Activated CD8-positive, alpha-beta T cell treated with anti-CD3 and anti-CD28 coated beads for 36 hours (primary cell): Measurements from ENCODE around the gene PRMT9. TPM values are rescaled to one million over a fixed set of nuclear protein-coding genes. Genes with fewer than 3 reads are reported as not detected.

Source experiments
- ATAC-seq: fragments of 200-7000 bp; cut with Tn5 transposase; one replicate; pipeline ENCODE4 v1.10.0; 2021; ENCODE audit warnings: mild to moderate bottlenecking, moderate library complexity
- CTCF ChIA-PET: fragments of 350-600 bp; sonication (Branson Sonifier 250); formaldehyde crosslinking; loops from one replicate; lab custom pipeline; 2021; ENCODE audit warnings: antibody characterized with exemption; lab: Charles Lee
- POLR2A ChIA-PET: fragments of 350-600 bp; sonication (Branson Sonifier 250); formaldehyde crosslinking; loops from one replicate; lab custom pipeline; 2021; ENCODE audit warnings: antibody characterized with exemption; lab: Charles Lee
- DNase-seq: peaks from one replicate; pipeline ENCODE4 v3.0.0-alpha.2; 2020
- H3K27ac Mint-ChIP-seq: one replicate; pipeline ENCODE4 v1.8.0; 2021; ENCODE audit warnings: mild to moderate bottlenecking, mixed read lengths
- H3K27me3 Mint-ChIP-seq: one replicate; pipeline ENCODE4 v1.8.0; 2021; ENCODE audit warnings: mixed read lengths
- H3K36me3 Mint-ChIP-seq: one replicate; pipeline ENCODE4 v1.8.0; 2021; ENCODE audit warnings: low read depth, mixed read lengths
- H3K4me1 Mint-ChIP-seq: one replicate; pipeline ENCODE4 v1.8.0; 2021; ENCODE audit warnings: low read depth, mixed read lengths
- H3K4me3 Mint-ChIP-seq: one replicate; pipeline ENCODE4 v1.8.0; 2021; ENCODE audit warnings: mild to moderate bottlenecking, moderate library complexity, mixed read lengths
- H3K9me3 Mint-ChIP-seq: one replicate; pipeline ENCODE4 v1.8.0; 2021; ENCODE audit warnings: mixed read lengths
- CTCF ChIP-seq: fragments of 200-600 bp; IDR thresholded peaks from one replicate; pipeline ENCODE4 v1.8.0; 2022; ENCODE audit warnings: antibody characterized with exemption, mild to moderate bottlenecking
- intact Hi-C: fragments of 100-400 bp; cut with micrococcal nuclease; formaldehyde crosslinking; loops from one replicate; pipeline ENCODE4 v1.10.0; 2022
- total RNA-seq, 2 experiments: library from RNA; stranded (reverse); gene quantifications; one replicate each; pipeline ENCODE4 v1.2.3, GENCODE V29; 2021

Gene PRMT9
- total RNA-seq, 2 experiments from 2014 or later: 7.4 to 8.8 TPM

- peaks cover 2% of the 10 kb centered on the region for H3K4me1 Mint-ChIP-seq
- no peaks in the 10 kb centered on the region for H3K9me3 Mint-ChIP-seq
- ChIA-PET POLR2A (no interaction called here), CTCF (interaction anchor here (0.6 to 4.1 kb wide), 6 partner anchors 9 to 80 kb away, joined by 4 to 34 read pairs (median 8); no protein-coding TSS in a partner anchor)
- H3K27me3 Mint-ChIP-seq: no peaks in the 10 kb centered on the region
- no peak overlapping the region for H3K27ac Mint-ChIP-seq
- no peak for ATAC-seq
- no peak for TF ChIP-seq CTCF
- no peak for DNase-seq
- no peaks in the 10 kb centered on the region for H3K36me3 Mint-ChIP-seq
- intact Hi-C loops: loop anchor here (2.0 to 10.0 kb wide), 3 partner anchors 72 to 430 kb away; no protein-coding TSS in a partner anchor
- H3K4me3 Mint-ChIP-seq: no peak overlapping the region
Observed at GRCh38 chr4:147591106-147591505, 92.9 kb downstream of the PRMT9 start.

- Mint-ChIP-seq H3K27me3 (no peaks in the 10 kb centered on the region), H3K4me3 (no peak overlapping the region), H3K9me3 (no peaks in the 10 kb centered on the region), H3K4me1 (peaks cover 2% of the 10 kb centered on the region), H3K36me3 (no peaks in the 10 kb centered on the region), H3K27ac (no peak overlapping the region)
- intact Hi-C loops: loop anchor here (2.0 to 10.0 kb wide), 3 partner anchors 72 to 430 kb away; no protein-coding TSS in a partner anchor
- DNase-seq: peak; percentile 75
- CTCF ChIA-PET: interaction anchor here (0.6 to 4.1 kb wide), 26 partner anchors 9 to 430 kb away, joined by 3 to 34 read pairs (median 4); partner anchors contain the start of gene TMEM184C
- ATAC-seq: no peak
- POLR2A ChIA-PET: interaction anchor here (0.8 to 1.0 kb wide), 2 partner anchors 15 to 24 kb away, joined by 3 read pairs; no protein-coding TSS in a partner anchor
- TF ChIP-seq CTCF: peak; percentile 87
Observed at GRCh38 chr4:147590249-147590920, 93.6 kb downstream of the PRMT9 start.

GRCh38 chr4:147589586-147589985 is 94.4 kb downstream of the PRMT9 start:
- intact Hi-C loops: no loop called here
- Mint-ChIP-seq H3K4me3 (no peak overlapping the region), H3K9me3 (peaks cover 1% of the 10 kb centered on the region), H3K36me3 (no peaks in the 10 kb centered on the region), H3K27ac (no peak overlapping the region), H3K4me1 (peaks cover 2% of the 10 kb centered on the region), H3K27me3 (no peaks in the 10 kb centered on the region)
- DNase-seq: no peak
- no peak for TF ChIP-seq CTCF
- POLR2A ChIA-PET: interaction anchor here (0.8 to 1.0 kb wide), 2 partner anchors 14 to 25 kb away, joined by 3 read pairs; no protein-coding TSS in a partner anchor
- ATAC-seq: no peak
- CTCF ChIA-PET: interaction anchor here (0.7 to 4.1 kb wide), 28 partner anchors 8 to 1257 kb away, joined by 3 to 34 read pairs (median 4); partner anchors contain the start of gene TMEM184C

Other genes starting within 250 kb of the PRMT9 start
- not detected for gene EDNRA, start 203.1 kb downstream of the PRMT9 start, total RNA-seq
- gene TMEM184C, start 66.8 kb downstream of the PRMT9 start, total RNA-seq: 10 to 100 TPM; 13.2 to 18.4 TPM
- 1 to 10 TPM; 4.0 to 5.1 TPM for gene ARHGAP10, start 47.9 kb upstream of the PRMT9 start, total RNA-seq